Endothelial cell of umbilical vein (primary cell): Measurements from ENCODE around the gene RASGRF1. TPM values are rescaled to one million over a fixed set of nuclear protein-coding genes. Genes with fewer than 3 reads are reported as not detected.

Experiments
- BruUV-seq: library from RNA; stranded (reverse); fragments of 400-500 nt; replicated peaks from 2 replicates; lab custom pipeline; 2021; lab: Mats Ljungman, UMichigan
- CTCF ChIA-PET: fragments of 300-600, 350-600 bp; sonication (Branson Sonifier 250); formaldehyde crosslinking; loops from one replicate; lab custom pipeline; 2021; ENCODE audit warnings: antibody characterized with exemption, inconsistent platforms; lab: Charles Lee
- POLR2A ChIA-PET: fragments of 300-600, 350-600 bp; sonication (Branson Sonifier 250); formaldehyde crosslinking; loops from one replicate; lab custom pipeline; 2021; ENCODE audit warnings: antibody characterized with exemption, inconsistent platforms; lab: Charles Lee
- DNase-seq: peaks from one replicate; pipeline ENCODE4 v3.0.0-alpha.2; 2011; ENCODE audit warnings: low read depth, low spot score
- FAIRE-seq: peaks from 2 replicates; lab custom pipeline; 2011; peaks lifted over from hg19 to GRCh38; lab: Jason Lieb, UNC
- H2AFZ ChIP-seq: 2 replicates; pipeline ENCODE4 v1.6.0; 2012; ENCODE audit warnings: low read depth, low read length, control low read depth, inconsistent platforms
- H3K27ac ChIP-seq: 2 replicates; pipeline ENCODE4 v1.5.1; 2011; ENCODE audit warnings: low read depth, mild to moderate bottlenecking, control low read depth, low read length, moderate library complexity; ENCODE audit not compliant: insufficient read depth
- H3K27me3 ChIP-seq, 2 experiments: 2 replicates each; pipeline versions ENCODE4 v1.6.0 to v1.6.1; 2011; ENCODE audit warnings: low read length in 2 of 2, mixed read lengths in 1 of 2; ENCODE audit not compliant: control insufficient read depth in 2 of 2, insufficient read depth in 2 of 2
- H3K36me3 ChIP-seq, 2 experiments: 2 replicates in 1 of 2; 3 replicates in 1 of 2; pipeline ENCODE4 v1.5.1; 2011; ENCODE audit warnings: low read length in 2 of 2, mild to moderate bottlenecking in 1 of 2, moderate library complexity in 1 of 2; ENCODE audit not compliant: control insufficient read depth in 2 of 2, insufficient read depth in 2 of 2; ENCODE audit errors: extremely low read depth in 1 of 2
- H3K4me1 ChIP-seq: 3 replicates; pipeline ENCODE4 v1.5.1; 2011; ENCODE audit warnings: mild to moderate bottlenecking, low read length; ENCODE audit not compliant: control insufficient read depth, insufficient read depth; ENCODE audit errors: extremely low read depth
- H3K4me2 ChIP-seq: 2 replicates; pipeline ENCODE4 v1.6.1; 2011; ENCODE audit warnings: low read length, control low read depth, mixed read lengths; ENCODE audit not compliant: insufficient read depth
- H3K4me3 ChIP-seq, 3 experiments: fragments of 200-600 bp in 1 of 3; sonication (generic), shearing (Covaris generic) in 1 of 3; replicated peaks in 1 of 3; 2 replicates each; pipeline ENCODE4 v1.5.1; 2011 to 2016; ENCODE audit warnings: control low read depth in 3 of 3, low read length in 3 of 3, mild to moderate bottlenecking in 2 of 3, inconsistent platforms in 1 of 3, low read depth in 1 of 3, moderate library complexity in 1 of 3; ENCODE audit not compliant: insufficient read depth in 1 of 3
- H3K79me2 ChIP-seq: 2 replicates; pipeline ENCODE4 v1.6.0; 2012; ENCODE audit warnings: low read length, inconsistent platforms; ENCODE audit not compliant: control insufficient read depth, insufficient read depth
- H3K9ac ChIP-seq: replicated peaks from 2 replicates; pipeline ENCODE3; 2011; ENCODE audit warnings: low read length, control low read depth; ENCODE audit not compliant: insufficient read depth; ENCODE audit errors: extremely low read depth
- H3K9me1 ChIP-seq: replicated peaks from 3 replicates; pipeline ENCODE4 v1.6.0; 2011; ENCODE audit warnings: mild to moderate bottlenecking, low read length; ENCODE audit not compliant: control insufficient read depth, insufficient read depth; ENCODE audit errors: extremely low read depth
- H3K9me3 ChIP-seq: replicated peaks from 2 replicates; pipeline ENCODE4 v1.5.1; 2012; ENCODE audit warnings: low read length, inconsistent platforms; ENCODE audit not compliant: control insufficient read depth, insufficient read depth
- H4K20me1 ChIP-seq: replicated peaks from 2 replicates; pipeline ENCODE3; 2011; ENCODE audit warnings: mild to moderate bottlenecking, low read length; ENCODE audit not compliant: control insufficient read depth, insufficient read depth; ENCODE audit errors: extremely low read depth
- CTCF ChIP-seq, 2 donors: IDR thresholded peaks; 1 replicate in 1 of 2; 2 replicates in 1 of 2; pipeline ENCODE4 v1.5.1; 2011; ENCODE audit warnings: low read length in 2 of 2, mild to moderate bottlenecking in 2 of 2, moderate library complexity in 2 of 2, control low read depth in 1 of 2, inconsistent platforms in 1 of 2, low read depth in 1 of 2; ENCODE audit not compliant: insufficient read depth in 1 of 2; ENCODE audit errors: extremely low read depth in 1 of 2
- EZH2 ChIP-seq: IDR thresholded peaks from 2 replicates; pipeline ENCODE4 v1.6.1; 2012; ENCODE audit warnings: borderline replicate concordance, low read depth, mild to moderate bottlenecking, moderate library complexity, low read length, inconsistent platforms; ENCODE audit not compliant: severe bottlenecking
- FOS ChIP-seq: IDR thresholded peaks from 2 replicates; pipeline ENCODE4 v1.6.1; 2011; ENCODE audit warnings: mild to moderate bottlenecking, low read length, moderate library complexity, borderline replicate concordance; ENCODE audit not compliant: insufficient read depth
- GATA2 ChIP-seq: IDR thresholded peaks from 2 replicates; pipeline ENCODE4 v1.7.0; 2011; ENCODE audit warnings: low read depth, mild to moderate bottlenecking, moderate library complexity, mixed read lengths, low read length; ENCODE audit not compliant: insufficient read length, insufficient read depth
- JUN ChIP-seq: IDR thresholded peaks from 2 replicates; pipeline ENCODE4 v1.6.1; 2011; ENCODE audit warnings: borderline replicate concordance, low read depth; ENCODE audit not compliant: insufficient read length, insufficient read depth
- MAX ChIP-seq: IDR thresholded peaks from 2 replicates; pipeline ENCODE4 v1.6.1; 2011; ENCODE audit not compliant: insufficient read depth, insufficient read length
- MYC ChIP-seq: IDR thresholded peaks from one replicate; pipeline ENCODE4 v1.6.1; 2011; ENCODE audit warnings: mild to moderate bottlenecking, low read depth, low read length
- POLR2A ChIP-seq: IDR thresholded peaks from 2 replicates; pipeline ENCODE4 v1.6.1; 2012; ENCODE audit warnings: low read depth, mild to moderate bottlenecking, control low read depth, low read length
- POLR2AphosphoS5 ChIP-seq: IDR thresholded peaks from 2 replicates; pipeline ENCODE4 v1.6.1; 2012; ENCODE audit warnings: low read depth, mild to moderate bottlenecking, control low read depth, low read length, moderate library complexity; ENCODE audit not compliant: insufficient read depth
- dilution Hi-C: fragments of 300-500 bp; cut with MboI; formaldehyde crosslinking; loops from one replicate; pipeline ENCODE4 v1.15.0; 2019; ENCODE audit warnings: low sequenced_read_pairs; ENCODE audit not compliant: extremely low pct_ligation_motif_present
- intact Hi-C: fragments of 100-400 bp; cut with micrococcal nuclease; formaldehyde crosslinking; loops from one replicate; pipeline ENCODE4 v1.10.0; 2022
- polyA plus RNA-seq, 4 experiments: library from polyadenylated mRNA; depleted of rRNA in 3 of 4; stranded (reverse) in 3 of 4; unstranded in 1 of 4; fragments of >200 nt; gene quantifications; 2 replicates each; pipeline versions ENCODE4 v1.2.1 to v1.2.3, GENCODE V29; 2011 to 2012; ENCODE audit warnings: missing spikeins in 1 of 4
- total RNA-seq: library from RNA; stranded (reverse); gene quantifications from 2 replicates; pipeline ENCODE4 v1.2.3, GENCODE V29; 2021

The RASGRF1 gene
- total and polyA plus RNA-seq, 2 donors (not counting 3 experiments of a cell fraction or from before 2014, with no cell fraction given), result 0.04 TPM; not detected in 1

- Histone ChIP-seq H3K27me3 (no peaks in the 10 kb centered on the region), H3K79me2 (no peaks in the 10 kb centered on the region), H3K36me3 (no peaks in the 10 kb centered on the region), H3K9ac (no peak overlapping the region), H4K20me1 (no peaks in the 10 kb centered on the region), H3K9me1 (no peaks in the 10 kb centered on the region), H2AFZ (no peak overlapping the region), H3K27ac (no peak overlapping the region), H3K4me1 (no peaks in the 10 kb centered on the region), H3K4me3 (no peak overlapping the region), H3K4me2 (no peak overlapping the region), H3K9me3 (no peaks in the 10 kb centered on the region)
- no peak for FAIRE-seq
- dilution Hi-C loops, result no loop called here
- POLR2A ChIA-PET, result no interaction called here
- no peak for TF ChIP-seq FOS
- TF ChIP-seq POLR2AphosphoS5, result no peak
- no peak for TF ChIP-seq POLR2A
- TF ChIP-seq MYC, result no peak
- no peak for TF ChIP-seq MAX
- TF ChIP-seq EZH2, result no peak
- TF ChIP-seq JUN, result no peak
- TF ChIP-seq CTCF (IDR thresholded peaks at IDR 0.05; ENCODE audit: extremely low read depth in 1 of 2, insufficient read depth in 1 of 2, low read depth in 1 of 2, low read length in 2 of 2), result no peak
- TF ChIP-seq GATA2, result no peak
- DNase-seq, result no peak
- intact Hi-C loops, result no loop called here
- CTCF ChIA-PET, result interaction anchor here (0.8 kb wide), 1 partner anchor 31 kb away, joined by 3 read pairs; no protein-coding TSS in a partner anchor
- BruUV-seq, result no TSS peak
Measured at GRCh38 chr15:78976691-78977090, 113.9 kb downstream of the RASGRF1 start.
